ENCODE data around the gene CREBBP. TPM values are rescaled to one million over a fixed set of nuclear protein-coding genes. Genes with fewer than 3 reads are reported as not detected.

The CREBBP gene
- total RNA-seq, 1 donor from 2014 or later = 84.7 TPM

GRCh38 chr16:3839402-3840184 is 40.9 kb downstream of the CREBBP start:
- peaks cover 11% of the 10 kb centered on the region for H3K4me1 Mint-ChIP-seq
- H3K27me3 Mint-ChIP-seq (ENCODE audit: low read depth) = no peaks in the 10 kb centered on the region
- no peak overlapping the region for H3K27ac Mint-ChIP-seq (ENCODE audit: unreplicated experiment)
- H3K9me3 Mint-ChIP-seq = no peaks in the 10 kb centered on the region
- no peak for TF ChIP-seq CTCF (conservative IDR thresholded peaks at IDR 0.05)
- peaks cover under 1% of the 10 kb centered on the region for H3K36me3 Mint-ChIP-seq (ENCODE audit: low read depth)
- no peak for DNase-seq (ENCODE audit: low read depth, low spot score)
- no peak overlapping the region for H3K4me3 Mint-ChIP-seq

- Mint-ChIP-seq H3K27me3 (ENCODE audit: low read depth) (no peaks in the 10 kb centered on the region), H3K4me1 (peaks cover 15% of the 10 kb centered on the region), H3K4me3 (no peak overlapping the region), H3K36me3 (ENCODE audit: low read depth) (peaks cover 8% of the 10 kb centered on the region), H3K27ac (ENCODE audit: unreplicated experiment) (no peak overlapping the region), H3K9me3 (peaks cover 3% of the 10 kb centered on the region)
- no peak for DNase-seq (ENCODE audit: low read depth, low spot score)
- TF ChIP-seq CTCF (conservative IDR thresholded peaks at IDR 0.05) = no peak
Observed at GRCh38 chr16:3838600-3839401, 41.7 kb downstream of the CREBBP start.

GRCh38 chr16:3837851-3838586 is 42.5 kb downstream of the CREBBP start:
- Mint-ChIP-seq H3K27me3 (ENCODE audit: low read depth) (no peaks in the 10 kb centered on the region), H3K27ac (ENCODE audit: unreplicated experiment) (no peak overlapping the region), H3K9me3 (peaks cover 8% of the 10 kb centered on the region), H3K4me3 (no peak overlapping the region), H3K36me3 (ENCODE audit: low read depth) (peaks cover 16% of the 10 kb centered on the region), H3K4me1 (peaks cover 15% of the 10 kb centered on the region)
- TF ChIP-seq CTCF (conservative IDR thresholded peaks at IDR 0.05) = no peak
- DNase-seq (ENCODE audit: low read depth, low spot score) = no peak

GRCh38 chr16:3836641-3837040 is 43.9 kb downstream of the CREBBP start:
- TF ChIP-seq CTCF (conservative IDR thresholded peaks at IDR 0.05) = no peak
- Mint-ChIP-seq H3K27me3 (ENCODE audit: low read depth) (no peaks in the 10 kb centered on the region), H3K4me3 (no peak overlapping the region), H3K27ac (ENCODE audit: unreplicated experiment) (no peak overlapping the region), H3K9me3 (peaks cover 14% of the 10 kb centered on the region), H3K4me1 (peaks cover 11% of the 10 kb centered on the region), H3K36me3 (ENCODE audit: low read depth) (peaks cover 23% of the 10 kb centered on the region)
- DNase-seq (ENCODE audit: low read depth, low spot score) = no peak

GRCh38 chr16:3835089-3835602 is 45.4 kb downstream of the CREBBP start:
- peaks cover 8% of the 10 kb centered on the region for H3K4me1 Mint-ChIP-seq
- H3K27me3 Mint-ChIP-seq (ENCODE audit: low read depth) = no peaks in the 10 kb centered on the region
- H3K4me3 Mint-ChIP-seq = no peak overlapping the region
- H3K27ac Mint-ChIP-seq (ENCODE audit: unreplicated experiment) = no peak overlapping the region
- no peak for TF ChIP-seq CTCF (conservative IDR thresholded peaks at IDR 0.05)
- peaks cover 14% of the 10 kb centered on the region for H3K9me3 Mint-ChIP-seq
- DNase-seq (ENCODE audit: low read depth, low spot score) = no peak
- H3K36me3 Mint-ChIP-seq (ENCODE audit: low read depth) = peaks cover 27% of the 10 kb centered on the region

Data from neural crest cell (in vitro differentiated cells).